Upper lobe of left lung (tissue), 4 donors: ENCODE results near the gene STX3.

Source experiments
- CTCF ChIP-seq, 6 experiments: fragments of 450-650 bp in 4 of 6; fragments of 200-600 bp in 2 of 6; sonication (generic) in 2 of 6; IDR thresholded peaks; one replicate each; pipeline ENCODE4 v1.5.1; 2016 to 2019; ENCODE audit warnings: antibody characterized with exemption in 6 of 6
- POLR2A ChIP-seq, 4 donors: fragments of 450-650 bp; IDR thresholded peaks; one replicate each; pipeline ENCODE4 v1.5.1; 2016 to 2017; ENCODE audit warnings: antibody characterized with exemption in 4 of 4, mild to moderate bottlenecking in 2 of 4
- POLR2AphosphoS5 ChIP-seq, 2 donors: sonication (generic); formaldehyde crosslinking; IDR thresholded peaks; one replicate each; pipeline ENCODE4 v1.5.1; 2017; ENCODE audit warnings: antibody characterized with exemption in 2 of 2

- no peak for TF ChIP-seq CTCF (IDR thresholded peaks at IDR 0.05)
- TF ChIP-seq POLR2A (IDR thresholded peaks at IDR 0.05), result no peak
- TF ChIP-seq POLR2AphosphoS5 (IDR thresholded peaks at IDR 0.05), result no peak
These were observed 27.0 kb upstream of the STX3 start for GRCh38 chr11:59728154-59728553.
